ENCODE results near the gene PLEKHN1.

The PLEKHN1 gene

DNA sequence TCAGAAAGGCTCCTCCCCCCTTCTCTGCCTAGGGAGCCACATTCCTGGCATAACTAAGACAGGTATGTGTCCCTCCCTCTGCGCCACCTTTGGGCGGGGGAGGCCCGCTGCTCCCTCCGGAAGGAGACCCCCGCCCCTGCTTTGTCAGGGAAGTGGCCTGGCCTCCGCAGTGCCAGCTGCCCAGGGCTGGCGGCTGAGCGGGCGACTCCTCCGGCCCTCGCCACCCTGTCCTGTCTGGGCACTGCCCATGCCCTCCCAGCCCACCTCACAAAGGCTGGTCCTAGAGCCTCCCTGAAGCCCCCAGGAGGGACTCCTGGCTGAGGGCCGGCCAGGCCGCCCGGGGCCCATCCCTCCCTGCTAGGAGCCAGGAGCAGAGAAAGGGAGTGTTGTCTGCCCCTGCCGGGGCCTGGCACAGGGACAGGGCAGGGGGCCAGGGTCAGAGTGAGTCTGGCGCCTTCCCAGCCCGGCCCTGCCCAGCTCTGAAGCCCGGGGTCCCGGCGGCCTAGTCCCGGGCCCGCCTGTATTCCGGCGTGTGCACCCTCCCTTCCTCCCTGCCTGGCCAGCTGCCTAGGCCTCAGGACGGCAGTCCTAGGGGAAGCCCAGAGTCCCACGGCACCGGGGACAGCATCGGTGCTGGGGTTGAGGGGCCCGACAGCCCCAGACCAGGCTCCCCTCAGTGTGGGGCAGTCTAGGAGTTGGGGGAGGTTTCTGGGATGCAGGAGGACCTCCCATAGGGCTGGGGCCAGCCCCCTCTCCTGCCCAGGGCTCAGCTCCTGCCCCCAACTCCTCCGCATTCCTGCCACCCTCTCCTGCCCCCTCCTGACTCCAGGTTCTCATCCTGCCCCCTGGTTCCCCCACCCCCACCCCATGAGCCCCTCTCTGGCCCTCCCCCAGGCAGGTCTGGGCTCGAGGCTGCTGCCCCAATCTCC is 58.8 kb downstream of the PLEKHN1 start:
- DNase-seq (ENCODE audit: low spot score): no peak

Measured in left forelimb (tissue), 1 donor.